OCI-LY7 (cell line): ENCODE results near the gene SERINC4. TPM values are rescaled to one million over a fixed set of nuclear protein-coding genes. Genes with fewer than 3 reads are reported as not detected.

ENCODE experiments used
- BruUV-seq: library from RNA; stranded (reverse); fragments of 400-500 nt; replicated peaks from 2 replicates; lab custom pipeline; 2021; lab: Mats Ljungman, UMichigan
- CTCF ChIA-PET: fragments of 300-600 bp; sonication (Branson Sonifier 250); formaldehyde crosslinking; loops from one replicate; lab custom pipeline; 2022; ENCODE audit warnings: antibody characterized with exemption; ENCODE audit not compliant: unreplicated experiment; lab: Charles Lee
- POLR2A ChIA-PET: fragments of 300-600 bp; sonication (Branson Sonifier 250); formaldehyde crosslinking; loops from one replicate; lab custom pipeline; 2022; ENCODE audit warnings: antibody characterized with exemption; lab: Charles Lee
- DNase-seq: peaks from one replicate; pipeline ENCODE4 v3.0.0-alpha.2; 2015; ENCODE audit warnings: low spot score
- H2AFZ ChIP-seq: fragments of 200-600 bp; sonication (generic), shearing (Covaris generic); 2 replicates; pipeline ENCODE4 v1.6.1; 2014; ENCODE audit warnings: mild to moderate bottlenecking, antibody characterized with exemption, low read length, moderate library complexity
- H3K27ac ChIP-seq: fragments of 200-600 bp; sonication (generic); 2 replicates; pipeline ENCODE4 v1.5.1; 2014; ENCODE audit warnings: mixed run types, low read depth, mild to moderate bottlenecking, moderate library complexity, low read length, inconsistent platforms; ENCODE audit not compliant: poor library complexity, severe bottlenecking
- H3K36me3 ChIP-seq: fragments of 200-600 bp; sonication (generic); 2 replicates; pipeline ENCODE4 v1.6.1; 2014; ENCODE audit warnings: mild to moderate bottlenecking, antibody characterized with exemption, low read length, moderate library complexity, mixed read lengths; ENCODE audit not compliant: insufficient read depth
- H3K4me1 ChIP-seq: fragments of 200-600 bp; sonication (generic); 2 replicates; pipeline ENCODE4 v1.5.1; 2014; ENCODE audit warnings: mild to moderate bottlenecking, low read length; ENCODE audit not compliant: insufficient read depth, poor library complexity, severe bottlenecking
- H3K4me2 ChIP-seq: fragments of 200-600 bp; sonication (generic); 2 replicates; pipeline ENCODE4 v1.6.1; 2014; ENCODE audit warnings: mild to moderate bottlenecking, low read length
- H3K4me3 ChIP-seq: fragments of 200-600 bp; sonication (generic); 2 replicates; pipeline ENCODE4 v1.5.1; 2014; ENCODE audit warnings: mild to moderate bottlenecking, low read depth, low read length; ENCODE audit not compliant: poor library complexity, severe bottlenecking
- H3K79me2 ChIP-seq: fragments of 200-600 bp; sonication (generic); 2 replicates; pipeline ENCODE4 v1.6.1; 2016; ENCODE audit warnings: low read depth, mild to moderate bottlenecking, low read length, moderate library complexity, mixed read lengths; ENCODE audit not compliant: insufficient read depth
- H3K9me2 ChIP-seq: fragments of 200-600 bp; sonication (generic); 2 replicates; pipeline ENCODE4 v1.6.1; 2016; ENCODE audit warnings: mild to moderate bottlenecking, low read length, mixed read lengths; ENCODE audit not compliant: insufficient read depth
- H3K9me3 ChIP-seq: fragments of 200-600 bp; sonication (generic); 2 replicates; pipeline ENCODE4 v1.6.1; 2014; ENCODE audit warnings: mild to moderate bottlenecking, mixed run types, low read length, mixed read lengths
- H4K20me1 ChIP-seq: fragments of 200-600 bp; sonication (generic); 2 replicates; pipeline ENCODE4 v1.6.1; 2014; ENCODE audit warnings: mild to moderate bottlenecking, antibody characterized with exemption, low read length, moderate library complexity, mixed read lengths; ENCODE audit not compliant: insufficient read depth
- EZH2phosphoT487 ChIP-seq: fragments of 200-600 bp; sonication (generic); IDR thresholded peaks from 2 replicates; pipeline ENCODE4 v1.6.1; 2018; ENCODE audit warnings: low read depth, borderline replicate concordance, mild to moderate bottlenecking, mixed run types, antibody characterized with exemption, low read length, moderate library complexity, mixed read lengths
- intact Hi-C: fragments of 100-400 bp; cut with micrococcal nuclease; formaldehyde crosslinking; loops from one replicate; pipeline ENCODE4 v1.10.0; 2022; ENCODE audit not compliant: unreplicated experiment
- total RNA-seq, 2 experiments: library from RNA; depleted of rRNA in 1 of 2; stranded (reverse); fragments of >200 nt in 1 of 2; shearing (Covaris generic) in 1 of 2; gene quantifications; 2 replicates each; pipeline ENCODE4 v1.2.3, GENCODE V29; 2014 to 2022
- TF ChIP-seq, protein P1 (sequence below): fragments of 200-600 bp; sonication (generic); conservative IDR thresholded peaks from 2 replicates; pipeline ENCODE4 v1.5.1; 2014; ENCODE audit warnings: mild to moderate bottlenecking, antibody characterized with exemption, low read length, moderate library complexity, mixed read lengths

Gene SERINC4
- total RNA-seq, 2 experiments from 2014 or later: 0.60 to 1.9 TPM

DNA sequence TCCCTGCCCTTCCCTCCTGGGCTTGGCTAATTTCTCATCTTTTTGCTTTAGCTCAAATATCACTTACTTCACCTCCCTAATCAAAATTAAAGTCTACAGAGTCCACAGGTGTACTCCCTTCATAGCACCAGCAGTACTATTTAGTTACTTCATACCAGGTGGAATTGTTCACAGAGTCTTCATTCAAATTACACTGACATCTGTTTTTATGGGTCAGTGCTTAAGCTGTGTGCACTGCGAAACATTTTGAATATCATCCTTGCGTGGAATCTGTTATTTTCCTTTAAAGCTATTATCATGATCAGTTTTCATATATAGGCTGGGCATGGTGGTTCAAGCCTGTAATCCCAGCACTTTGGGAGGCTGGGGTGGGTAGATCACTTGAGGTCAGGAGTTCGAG lies 10.6 kb downstream of the SERINC4 start:
- Histone ChIP-seq H3K79me2 (peaks cover 25% of the 10 kb centered on the region), H3K4me1 (peaks cover 71% of the 10 kb centered on the region), H3K27ac (peak overlapping the region; percentile 100), H3K4me2 (peak overlapping the region; percentile 73), H3K4me3 (peak overlapping the region; percentile 45), H3K36me3 (peaks cover 38% of the 10 kb centered on the region), H3K9me2 (no peaks in the 10 kb centered on the region), H2AFZ (peak overlapping the region; percentile 60; the same call in 1 of the 2 replicates), H3K9me3 (no peaks in the 10 kb centered on the region), H4K20me1 (peaks cover 17% of the 10 kb centered on the region)
- peak; percentile 93 for DNase-seq
- BruUV-seq: no TSS peak
- ChIA-PET CTCF (interaction anchor here (1.1 to 1.9 kb wide), 4 partner anchors 11 to 44 kb away, joined by 3 to 6 read pairs (median 4); partner anchors contain the start of genes ELL3, HYPK and SERINC4), POLR2A (interaction anchor here (0.6 to 6.5 kb wide), 9 partner anchors 8 to 42 kb away, joined by 3 to 98 read pairs (median 9); partner anchors contain the start of genes ELL3, HYPK, MFAP1 and SERINC4)
- intact Hi-C loops: loop anchor here (1.0 kb wide), 2 partner anchors 12 to 35 kb away; partner anchors contain the start of gene MFAP1
- TF ChIP-seq, protein P1, sequence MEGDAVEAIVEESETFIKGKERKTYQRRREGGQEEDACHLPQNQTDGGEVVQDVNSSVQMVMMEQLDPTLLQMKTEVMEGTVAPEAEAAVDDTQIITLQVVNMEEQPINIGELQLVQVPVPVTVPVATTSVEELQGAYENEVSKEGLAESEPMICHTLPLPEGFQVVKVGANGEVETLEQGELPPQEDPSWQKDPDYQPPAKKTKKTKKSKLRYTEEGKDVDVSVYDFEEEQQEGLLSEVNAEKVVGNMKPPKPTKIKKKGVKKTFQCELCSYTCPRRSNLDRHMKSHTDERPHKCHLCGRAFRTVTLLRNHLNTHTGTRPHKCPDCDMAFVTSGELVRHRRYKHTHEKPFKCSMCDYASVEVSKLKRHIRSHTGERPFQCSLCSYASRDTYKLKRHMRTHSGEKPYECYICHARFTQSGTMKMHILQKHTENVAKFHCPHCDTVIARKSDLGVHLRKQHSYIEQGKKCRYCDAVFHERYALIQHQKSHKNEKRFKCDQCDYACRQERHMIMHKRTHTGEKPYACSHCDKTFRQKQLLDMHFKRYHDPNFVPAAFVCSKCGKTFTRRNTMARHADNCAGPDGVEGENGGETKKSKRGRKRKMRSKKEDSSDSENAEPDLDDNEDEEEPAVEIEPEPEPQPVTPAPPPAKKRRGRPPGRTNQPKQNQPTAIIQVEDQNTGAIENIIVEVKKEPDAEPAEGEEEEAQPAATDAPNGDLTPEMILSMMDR: no peak
- no peak for TF ChIP-seq EZH2phosphoT487

DNA sequence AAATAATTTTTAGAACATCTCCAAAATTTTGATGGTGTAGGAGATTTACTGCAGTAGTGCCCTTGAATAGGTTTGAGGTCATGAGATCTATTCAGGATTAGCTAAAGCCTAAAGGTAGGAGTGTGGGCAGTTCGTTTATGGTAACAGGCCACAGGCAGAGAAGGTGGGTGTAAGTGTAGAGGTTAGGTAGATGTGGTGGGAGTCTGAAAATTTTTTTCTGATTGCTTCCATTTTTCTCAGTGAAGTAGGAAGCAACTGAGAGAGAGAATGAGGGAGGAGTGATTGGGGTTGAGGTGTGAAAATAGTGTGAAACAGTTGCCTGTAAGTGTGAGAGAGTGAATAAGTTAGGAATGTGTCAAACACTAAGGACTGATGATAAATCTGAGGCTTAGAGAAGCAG lies 21.0 kb downstream of the SERINC4 start:
- intact Hi-C loops: no loop called here
- ChIA-PET POLR2A (interaction anchor here (1.1 to 7.0 kb wide), 2 partner anchors 10 to 18 kb away, joined by 9 to 98 read pairs; partner anchors contain the start of gene SERF2), CTCF (no interaction called here)
- peaks cover 52% of the 10 kb centered on the region for H3K4me1 ChIP-seq
- TF ChIP-seq, protein P1: no peak
- TF ChIP-seq EZH2phosphoT487: no peak
- H4K20me1 ChIP-seq: peaks cover 14% of the 10 kb centered on the region; the same call in 1 of the 2 replicates
- no peaks in the 10 kb centered on the region for H3K9me2 ChIP-seq
- H3K36me3 ChIP-seq: peaks cover 30% of the 10 kb centered on the region
- no peak overlapping the region for H3K4me3 ChIP-seq
- H3K4me2 ChIP-seq: peak overlapping the region; percentile 16; the same call in 1 of the 2 replicates
- no TSS peak for BruUV-seq
- no peak overlapping the region for H2AFZ ChIP-seq
- peaks cover 39% of the 10 kb centered on the region for H3K79me2 ChIP-seq
- no peaks in the 10 kb centered on the region for H3K9me3 ChIP-seq
- H3K27ac ChIP-seq: peak overlapping the region; percentile 32
- DNase-seq: no peak
